GM18511 (cell line): ENCODE results near the gene DCLK1.

Experiments
- ATAC-seq: cut with Tn5 transposase; IDR thresholded peaks from one replicate; pipeline ENCODE4 v1.9.1; 2021; ENCODE audit warnings: mild to moderate bottlenecking, moderate library complexity; ENCODE audit not compliant: unreplicated experiment

DCLK1 gene

GRCh38 chr13:35874704-35875103 lies 256.5 kb downstream of the DCLK1 start:
- ATAC-seq: no peak

- ATAC-seq: no peak
These were observed 258.8 kb downstream of the DCLK1 start for GRCh38 chr13:35872369-35872768.

GRCh38 chr13:35871561-35871960 lies 259.6 kb downstream of the DCLK1 start:
- no peak for ATAC-seq

GRCh38 chr13:35866801-35867200 lies 264.4 kb downstream of the DCLK1 start:
- no peak for ATAC-seq

GRCh38 chr13:35865341-35866240 lies 265.6 kb downstream of the DCLK1 start:
- ATAC-seq: no peak

GRCh38 chr13:35860661-35861060 lies 270.5 kb downstream of the DCLK1 start:
- ATAC-seq: no peak

GRCh38 chr13:35859981-35860380 lies 271.2 kb downstream of the DCLK1 start:
- no peak for ATAC-seq

GRCh38 chr13:35858665-35859064 lies 272.5 kb downstream of the DCLK1 start:
- ATAC-seq: no peak

- ATAC-seq: no peak
These were observed 273.4 kb downstream of the DCLK1 start for GRCh38 chr13:35857769-35858168.

GRCh38 chr13:35856721-35857364 lies 274.3 kb downstream of the DCLK1 start:
- no peak for ATAC-seq

- ATAC-seq: no peak
These were observed 275.1 kb downstream of the DCLK1 start for GRCh38 chr13:35856084-35856483.

- no peak for ATAC-seq
These were observed 275.6 kb downstream of the DCLK1 start for GRCh38 chr13:35855531-35856019.

- no peak for ATAC-seq
These were observed 276.9 kb downstream of the DCLK1 start for GRCh38 chr13:35854286-35854685.

- ATAC-seq: no peak
These were observed 279.3 kb downstream of the DCLK1 start for GRCh38 chr13:35851881-35852280.

- ATAC-seq: no peak
These were observed 279.8 kb downstream of the DCLK1 start for GRCh38 chr13:35851356-35851755.

- ATAC-seq: no peak
These were observed 280.6 kb downstream of the DCLK1 start for GRCh38 chr13:35850569-35850968.

GRCh38 chr13:35849256-35849644 lies 281.9 kb downstream of the DCLK1 start:
- no peak for ATAC-seq

GRCh38 chr13:35848336-35849255 lies 282.6 kb downstream of the DCLK1 start:
- ATAC-seq: no peak

GRCh38 chr13:35843272-35843671 lies 287.9 kb downstream of the DCLK1 start:
- ATAC-seq: no peak

- no peak for ATAC-seq
These were observed 290.1 kb downstream of the DCLK1 start for GRCh38 chr13:35841060-35841521.

GRCh38 chr13:35839806-35840205 lies 291.4 kb downstream of the DCLK1 start:
- ATAC-seq: no peak
